IMR-90 (cell line): Measurements from ENCODE around the gene STPG4. TPM values are rescaled to one million over a fixed set of nuclear protein-coding genes. Genes with fewer than 3 reads are reported as not detected.

Source experiments
- ATAC-seq: fragments of 200-7000 bp; cut with Tn5 transposase; 2 replicates; pipeline ENCODE4 v1.9.1; 2020; ENCODE audit warnings: low read depth, mild to moderate bottlenecking, moderate library complexity
- BruUV-seq: library from RNA; stranded (reverse); fragments of 400-500 nt; replicated peaks from 2 replicates; lab custom pipeline; 2021; lab: Mats Ljungman, UMichigan
- CTCF ChIA-PET: fragments of 300-600 bp; formaldehyde crosslinking; extraction: SDS; loops from one replicate; lab custom pipeline; 2021; ENCODE audit warnings: antibody characterized with exemption; lab: Yijun Ruan, JAX
- POLR2A ChIA-PET: fragments of 300-600 bp; sonication (Branson Sonifier 250); formaldehyde crosslinking; loops from one replicate; lab custom pipeline; 2022; ENCODE audit warnings: antibody characterized with exemption; ENCODE audit not compliant: unreplicated experiment; lab: Charles Lee
- DNase-seq: peaks from one replicate; pipeline ENCODE4 v3.0.0; 2013
- H2AFZ ChIP-seq: replicated peaks from 2 replicates; pipeline ENCODE3; 2013; ENCODE audit warnings: low read length, mild to moderate bottlenecking; ENCODE audit not compliant: poor library complexity
- H2AK5ac ChIP-seq: 2 replicates; pipeline ENCODE4 v1.6.1; 2013; ENCODE audit warnings: low read depth, low read length, inconsistent platforms
- H2AK9ac ChIP-seq: replicated peaks from 2 replicates; pipeline ENCODE3; 2013; ENCODE audit warnings: mild to moderate bottlenecking, low read depth, low read length, moderate library complexity; ENCODE audit not compliant: poor library complexity
- H2BK120ac ChIP-seq: 2 replicates; pipeline ENCODE4 v1.6.1; 2013; ENCODE audit warnings: low read depth, low read length, inconsistent platforms
- H2BK15ac ChIP-seq: 3 replicates; pipeline ENCODE4 v1.6.1; 2013; ENCODE audit warnings: low read depth, low read length, inconsistent platforms
- H2BK20ac ChIP-seq: 2 replicates; pipeline ENCODE4 v1.6.1; 2013; ENCODE audit warnings: low read depth, mild to moderate bottlenecking, inconsistent platforms, low read length, moderate library complexity
- H2BK5ac ChIP-seq: 2 replicates; pipeline ENCODE4 v1.6.1; 2013; ENCODE audit warnings: mild to moderate bottlenecking, low read depth, low read length, inconsistent platforms; ENCODE audit not compliant: poor library complexity, severe bottlenecking
- H3K14ac ChIP-seq: replicated peaks from 2 replicates; pipeline ENCODE4 v1.6.1; 2013; ENCODE audit warnings: low read depth, low read length, inconsistent platforms
- H3K18ac ChIP-seq: 2 replicates; pipeline ENCODE4 v1.6.1; 2013; ENCODE audit warnings: low read depth, low read length, control low read depth
- H3K23ac ChIP-seq: 2 replicates; pipeline ENCODE4 v1.6.1; 2013; ENCODE audit warnings: low read depth, low read length, inconsistent platforms
- H3K27ac ChIP-seq: 2 replicates; pipeline ENCODE4 v1.5.1; 2013; ENCODE audit warnings: mild to moderate bottlenecking, control low read depth, low read length; ENCODE audit not compliant: insufficient read depth
- H3K27me3 ChIP-seq: 2 replicates; pipeline ENCODE4 v1.6.1; 2013; ENCODE audit warnings: low read length; ENCODE audit not compliant: control insufficient read depth, insufficient read depth
- H3K36me3 ChIP-seq: 2 replicates; pipeline ENCODE4 v1.6.1; 2013; ENCODE audit warnings: low read length, mixed read lengths; ENCODE audit not compliant: control insufficient read depth, insufficient read depth
- H3K4ac ChIP-seq: 2 replicates; pipeline ENCODE4 v1.6.1; 2013; ENCODE audit warnings: low read depth, low read length, inconsistent platforms
- H3K4me1 ChIP-seq: 2 replicates; pipeline ENCODE4 v1.6.1; 2013; ENCODE audit warnings: low read length, mixed read lengths; ENCODE audit not compliant: control insufficient read depth, insufficient read depth
- H3K4me2 ChIP-seq: 2 replicates; pipeline ENCODE4 v1.6.1; 2013; ENCODE audit warnings: low read depth, mild to moderate bottlenecking, control low read depth, low read length, moderate library complexity
- H3K4me3 ChIP-seq: 2 replicates; pipeline ENCODE4 v1.5.1; 2013; ENCODE audit warnings: low read depth, mild to moderate bottlenecking, control low read depth, low read length, moderate library complexity; ENCODE audit not compliant: insufficient read depth
- H3K56ac ChIP-seq: 2 replicates; pipeline ENCODE4 v1.6.1; 2013; ENCODE audit warnings: low read length, inconsistent platforms; ENCODE audit not compliant: insufficient read depth; ENCODE audit errors: extremely low read depth
- H3K79me1 ChIP-seq, 2 experiments: 2 replicates each; pipeline ENCODE4 v1.6.1; 2013; ENCODE audit warnings: low read length in 2 of 2, inconsistent platforms in 1 of 2, low read depth in 1 of 2
- H3K9ac ChIP-seq: 2 replicates; pipeline ENCODE4 v1.6.1; 2013; ENCODE audit warnings: low read depth, low read length, control low read depth
- H3K9me1 ChIP-seq: 2 replicates; pipeline ENCODE4 v1.6.1; 2013; ENCODE audit warnings: low read length, inconsistent platforms; ENCODE audit not compliant: insufficient read depth
- H3K9me3 ChIP-seq: 2 replicates; pipeline ENCODE4 v1.6.1; 2013; ENCODE audit warnings: low read length; ENCODE audit not compliant: control insufficient read depth, insufficient read depth
- H4K20me1 ChIP-seq: 2 replicates; pipeline ENCODE4 v1.6.1; 2013; ENCODE audit warnings: low read length, inconsistent platforms; ENCODE audit not compliant: insufficient read depth
- H4K5ac ChIP-seq: 2 replicates; pipeline ENCODE4 v1.6.1; 2013; ENCODE audit warnings: mild to moderate bottlenecking, low read depth, low read length, control low read depth
- H4K8ac ChIP-seq, 2 experiments: 2 replicates each; pipeline ENCODE4 v1.6.1; 2013; ENCODE audit warnings: low read depth in 2 of 2, low read length in 2 of 2, control low read depth in 1 of 2, inconsistent platforms in 1 of 2
- H4K91ac ChIP-seq: 2 replicates; pipeline ENCODE4 v1.6.1; 2013; ENCODE audit warnings: low read depth, low read length, inconsistent platforms; ENCODE audit not compliant: insufficient read depth
- MAZ ChIP-seq: IDR thresholded peaks from 2 replicates; pipeline ENCODE4 v1.6.1; 2012; ENCODE audit warnings: low read depth, mild to moderate bottlenecking, low read length, improper control_type of control experiment, moderate library complexity, borderline replicate concordance
- RCOR1 ChIP-seq: IDR thresholded peaks from 2 replicates; pipeline ENCODE4 v1.6.1; 2012; ENCODE audit warnings: mild to moderate bottlenecking, low read length, improper control_type of control experiment; ENCODE audit not compliant: insufficient replicate concordance
- SMC3 ChIP-seq: fragments of 150-350 bp; IDR thresholded peaks from 2 replicates; pipeline ENCODE4 v1.6.1; 2016; ENCODE audit warnings: low read depth, mild to moderate bottlenecking, antibody characterized with exemption, low read length, moderate library complexity
- WGBS, 2 experiments: methylation state at CpG; one replicate each; pipeline versions ENCODE4 v1.1.5 to v1.1.7; 2013; ENCODE audit warnings: missing lambda C conversion rate in 2 of 2; ENCODE audit not compliant: insufficient read length in 1 of 2; ENCODE audit errors: extremely low coverage in 2 of 2; 5-methylcytosine and 5-hydroxymethylcytosine counted together
- dilution Hi-C: fragments of 300-500 bp; cut with HindIII; formaldehyde crosslinking; loops from one replicate; pipeline ENCODE4 v1.14.3; 2018; ENCODE audit warnings: low sequenced_read_pairs; ENCODE audit not compliant: unreplicated experiment
- in situ Hi-C: fragments of 300-500 bp; cut with MboI; formaldehyde crosslinking; loops from 3 replicates; pipeline ENCODE4 v1.14.3; 2019; ENCODE audit warnings: low sequenced_read_pairs, inconsistent platforms, mixed read lengths
- intact Hi-C: fragments of 100-400 bp; cut with micrococcal nuclease; formaldehyde crosslinking; loops from 2 replicates; pipeline ENCODE4 v1.10.0; 2022
- polyA plus RNA-seq, 3 experiments: library from polyadenylated mRNA; depleted of rRNA; stranded (reverse); fragments of >200 nt; gene quantifications; 2 replicates each; pipeline ENCODE4 v1.2.3, GENCODE V29; 2012; ENCODE audit warnings: low replicate concordance in 1 of 3
- total RNA-seq: library from RNA; depleted of rRNA; stranded (reverse); fragments of >200 nt; gene quantifications from 2 replicates; pipeline ENCODE4 v1.2.3, GENCODE V29; 2012

STPG4 gene
- total and polyA plus RNA-seq, 2 of the 4 experiments (the other 2 are of a cell fraction) = 0.12 to 0.18 TPM

- dilution Hi-C loops = no loop called here
- POLR2A ChIA-PET = no interaction called here
Observed at GRCh38 chr2:47128705-47129104, 26.4 kb downstream of the STPG4 start.

More at GRCh38 chr2:47128705-47129104, 26.4 kb downstream of the STPG4 start:
- no TSS peak for BruUV-seq
- DNase-seq = no peak
- H3K9ac ChIP-seq = no peak overlapping the region
- 100% methylated on average over 1 of the region's 2 CpGs; no CpG with 5 or more reads in 1 of the 2 experiments for WGBS, 2 experiments
- H4K20me1 ChIP-seq = no peaks in the 10 kb centered on the region
- no peak overlapping the region for H4K5ac ChIP-seq
- no peak overlapping the region for H2BK5ac ChIP-seq
- no peak overlapping the region for H2AFZ ChIP-seq
- H3K4me3 ChIP-seq = no peak overlapping the region
- H3K27me3 ChIP-seq = no peaks in the 10 kb centered on the region
- H2AK9ac ChIP-seq = no peak overlapping the region
- no peaks in the 10 kb centered on the region for H3K79me1 ChIP-seq
- no peak overlapping the region for H2BK120ac ChIP-seq
- peaks cover 1% of the 10 kb centered on the region; the same call in 1 of the 2 replicates for H3K36me3 ChIP-seq
- no peak overlapping the region for H2BK15ac ChIP-seq
- TF ChIP-seq MAZ (no peak), SMC3 (no peak), RCOR1 (no peak)
- in situ Hi-C loops = no loop called here
- no peak overlapping the region for H3K4me2 ChIP-seq
- no peak overlapping the region for H4K91ac ChIP-seq
- intact Hi-C loops = loop anchor here (5.0 kb wide), 1 partner anchor 36 kb away; no protein-coding TSS in a partner anchor
- H4K8ac ChIP-seq = no peak overlapping the region
- H3K27ac ChIP-seq = no peak overlapping the region
- H3K14ac ChIP-seq = no peak overlapping the region
- H3K23ac ChIP-seq = no peak overlapping the region
- no peak overlapping the region for H3K56ac ChIP-seq
- CTCF ChIA-PET = no interaction called here
- no peak overlapping the region for H3K18ac ChIP-seq
- ATAC-seq = no peak
- no peaks in the 10 kb centered on the region for H3K4me1 ChIP-seq
- H2AK5ac ChIP-seq = 0 out of 2 replicates have a peak overlapping the region, but pooled peaks have one; percentile 3
- H3K4ac ChIP-seq = no peak overlapping the region
- H3K9me1 ChIP-seq = peaks cover 2% of the 10 kb centered on the region; the same call in 1 of the 2 replicates
- H3K9me3 ChIP-seq = 0 out of 2 replicates have a peak, but pooled peaks cover 2% of the 10 kb centered on the region
- no peak overlapping the region for H2BK20ac ChIP-seq
